Measurements from ENCODE around the gene UBA6. TPM values are rescaled to one million over a fixed set of nuclear protein-coding genes. Genes with fewer than 3 reads are reported as not detected.

The UBA6 gene
- total RNA-seq = 60.1 and 151 TPM in 2 replicates

GRCh38 chr4:67700738-67701516, at the start of gene UBA6:
Gene UBA6, minus strand, starts transcription at chr4:67701155. Its CDS starts 36 bp downstream, at chr4:67701119.

Other genes with a start within 250 kb of the UBA6 start
- 12.3 and 24.7 TPM in 2 replicates for gene CENPC, start 155.7 kb downstream of the UBA6 start, total RNA-seq
- not detected in 2 replicates for gene STAP1, start 142.4 kb downstream of the UBA6 start, total RNA-seq
- not detected in 2 replicates for gene GNRHR, start 53.2 kb upstream of the UBA6 start, total RNA-seq
- gene TMPRSS11D, start 182.8 kb upstream of the UBA6 start, total RNA-seq = 0.16 TPM in 1 of 2 replicates, not detected in the other

Data from bladder microvascular endothelial cell (primary cell).